Heart right ventricle (tissue), 16 donors: ENCODE measurements around the gene KCTD10. TPM values are rescaled to one million over a fixed set of nuclear protein-coding genes. Genes with fewer than 3 reads are reported as not detected.

Experiments
- ATAC-seq, 8 donors: fragments of 200-7000 bp; cut with Tn5 transposase; one replicate each; pipeline ENCODE4 v1.9.1; 2020; ENCODE audit warnings: mild to moderate bottlenecking in 8 of 8, moderate library complexity in 8 of 8, moderate number of reproducible peaks in 1 of 8
- DNase-seq, 2 donors: peaks; one replicate each; pipeline ENCODE4 v3.0.0-alpha.2; 2020
- H3K27ac ChIP-seq, 10 donors: fragments of 200-600 bp; sonication (generic) in 2 of 10; one replicate each; pipeline versions ENCODE4 v1.5.0 to v1.8.0; 2020 to 2022; ENCODE audit warnings: mild to moderate bottlenecking in 3 of 10
- H3K27me3 ChIP-seq, 7 donors: fragments of 200-600 bp; one replicate each; pipeline ENCODE4 v1.8.0; 2021 to 2022; ENCODE audit warnings: mild to moderate bottlenecking in 2 of 7
- H3K36me3 ChIP-seq, 9 donors: fragments of 200-600 bp; sonication (generic) in 1 of 9; one replicate each; pipeline versions ENCODE4 v1.5.0 to v1.8.0; 2020 to 2022; ENCODE audit warnings: mild to moderate bottlenecking in 2 of 9
- H3K4me1 ChIP-seq, 9 donors: fragments of 200-600 bp; sonication (generic) in 1 of 9; one replicate each; pipeline versions ENCODE4 v1.5.0 to v1.8.0; 2020 to 2022; ENCODE audit warnings: mild to moderate bottlenecking in 4 of 9
- H3K4me3 ChIP-seq, 10 donors: fragments of 200-600 bp; sonication (generic) in 2 of 10; one replicate each; pipeline versions ENCODE4 v1.5.0 to v1.8.0; 2020 to 2022; ENCODE audit warnings: mild to moderate bottlenecking in 7 of 10, moderate library complexity in 2 of 10
- H3K9me3 ChIP-seq, 11 donors: fragments of 200-600 bp in 10 of 11; sonication (generic) in 2 of 11; one replicate each; pipeline versions ENCODE4 v1.5.0 to v1.8.0; 2013 to 2022; ENCODE audit warnings: mild to moderate bottlenecking in 2 of 11, control low read depth in 1 of 11, moderate library complexity in 1 of 11
- WGBS, 2 donors: extraction: QIAGEN DNeasy Blood & Tissue Kit; methylation state at CpG; one replicate each; pipeline ENCODE4 v1.1.7; 2013; ENCODE audit warnings: inconsistent platforms in 1 of 2; 5-methylcytosine and 5-hydroxymethylcytosine counted together
- intact Hi-C, 10 donors: fragments of 100-400 bp; cut with DNase I; formaldehyde crosslinking; loops; one replicate each; pipeline versions ENCODE4 v1.11.1 to v1.14.2; 2022
- polyA plus RNA-seq, 2 donors: library from polyadenylated mRNA; stranded (reverse); fragments of 200-250 nt; gene quantifications; one replicate each; pipeline ENCODE4 v1.2.3, GENCODE V29; 2013
- total RNA-seq, 10 donors: library from RNA; stranded (reverse); fragmentation: NEBNext Ultra II Directional in 3 of 10; extraction: Animal tissue kit (Norgen Biotek cat#: 25700) in 3 of 10; gene quantifications; one replicate each; pipeline versions ENCODE4 v1.2.1 to v1.2.4, GENCODE V29; 2021 to 2023
- TF ChIP-seq, protein P1 (sequence below), 9 donors: fragments of 200-600 bp; sonication (generic) in 2 of 9; IDR thresholded peaks; one replicate each; pipeline versions ENCODE4 v1.5.0 to v1.8.0; 2021 to 2022; ENCODE audit warnings: antibody characterized with exemption in 9 of 9, mild to moderate bottlenecking in 5 of 9, moderate library complexity in 1 of 9
- donor health status: Arrhythmogenic right ventricular cardiomyopathy.
- donor health status: ischemic (EF 13 %, LVEDD 7.1; RV severe dilation, severe dysfunction).
- donor health status: healthy with polysubstance abuse.
- donor health status: DM: no; HTN: yes; CAD: no.
- donor health status: DM: no; HTN: no; CAD: no.
- donor health status: ischemic (EF 25% LVEDD 6.9; RV normal size, moderate dysfunction).
- donor health status: ischemic (EF 25% LVEDD 5.7; RV mildly dilated, moderate dysfunction).
- donor health status: healthy.
- donor health status: DM: yes; HTN: yes; CAD: no.
- donor health status: Ischemic cardiomyopathy.
- donor health status: ischemic (EF 35%, LVEDD 5.7; RV mildly dilated, moderate dysfunction).
- donor health status: nonischemic (EF 11% LVEDD 7.7; RV severe dilation, severe dysfunction).
- donor health status: DM: yes; HTN: yes; CAD: no.
- donor health status: PGD.
- donor health status: ischemic (EF 29% LVEDD 5.4; RV normal size, mild dysfunction).
- donor health status: nonischemic (EF 23%, LVEDD 6.1; RV moderate dilation, normal function).

The KCTD10 gene
- total and polyA plus RNA-seq, 12 donors = 13.6 to 64.9 (median 31.9) TPM

DNA sequence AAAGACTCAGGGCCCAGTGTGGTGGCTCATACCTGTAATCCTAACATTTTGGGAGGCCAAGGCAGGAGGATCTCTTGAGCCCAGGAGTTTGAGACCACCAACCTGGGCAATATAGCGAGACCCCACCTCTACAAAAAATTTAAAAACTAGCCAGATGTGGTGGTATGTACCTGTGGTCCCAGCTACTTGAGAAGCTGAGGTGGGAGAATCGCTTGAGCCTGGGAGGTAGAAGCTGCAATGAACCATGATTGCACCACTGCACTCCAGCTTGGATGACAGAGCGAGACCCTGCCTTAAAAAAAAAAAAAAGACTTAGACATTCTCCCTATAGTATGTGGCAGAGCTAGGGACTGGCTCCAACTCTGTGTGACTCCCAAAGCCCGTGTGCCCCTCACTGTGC is 3.3 kb upstream of the KCTD10 start:
- no peak overlapping the region for H3K27ac ChIP-seq
- no peak for ATAC-seq
- H3K9me3 ChIP-seq = no peaks in the 10 kb centered on the region
- DNase-seq = no peak
- no peaks in the 10 kb centered on the region for H3K27me3 ChIP-seq
- H3K36me3 ChIP-seq = peaks cover 5 to 38% (median 14%) of the 10 kb centered on the region in 9 donors
- WGBS, 2 donors = 97 to 98% methylated on average over 4 of the region's 4 CpGs
- TF ChIP-seq, protein P1, sequence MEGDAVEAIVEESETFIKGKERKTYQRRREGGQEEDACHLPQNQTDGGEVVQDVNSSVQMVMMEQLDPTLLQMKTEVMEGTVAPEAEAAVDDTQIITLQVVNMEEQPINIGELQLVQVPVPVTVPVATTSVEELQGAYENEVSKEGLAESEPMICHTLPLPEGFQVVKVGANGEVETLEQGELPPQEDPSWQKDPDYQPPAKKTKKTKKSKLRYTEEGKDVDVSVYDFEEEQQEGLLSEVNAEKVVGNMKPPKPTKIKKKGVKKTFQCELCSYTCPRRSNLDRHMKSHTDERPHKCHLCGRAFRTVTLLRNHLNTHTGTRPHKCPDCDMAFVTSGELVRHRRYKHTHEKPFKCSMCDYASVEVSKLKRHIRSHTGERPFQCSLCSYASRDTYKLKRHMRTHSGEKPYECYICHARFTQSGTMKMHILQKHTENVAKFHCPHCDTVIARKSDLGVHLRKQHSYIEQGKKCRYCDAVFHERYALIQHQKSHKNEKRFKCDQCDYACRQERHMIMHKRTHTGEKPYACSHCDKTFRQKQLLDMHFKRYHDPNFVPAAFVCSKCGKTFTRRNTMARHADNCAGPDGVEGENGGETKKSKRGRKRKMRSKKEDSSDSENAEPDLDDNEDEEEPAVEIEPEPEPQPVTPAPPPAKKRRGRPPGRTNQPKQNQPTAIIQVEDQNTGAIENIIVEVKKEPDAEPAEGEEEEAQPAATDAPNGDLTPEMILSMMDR (IDR thresholded peaks at IDR 0.05) = no peak
- H3K4me3 ChIP-seq = no peak overlapping the region
- peaks cover 8 to 33% (median 30%) of the 10 kb centered on the region in 9 donors for H3K4me1 ChIP-seq
- intact Hi-C loops = no loop called here

DNA sequence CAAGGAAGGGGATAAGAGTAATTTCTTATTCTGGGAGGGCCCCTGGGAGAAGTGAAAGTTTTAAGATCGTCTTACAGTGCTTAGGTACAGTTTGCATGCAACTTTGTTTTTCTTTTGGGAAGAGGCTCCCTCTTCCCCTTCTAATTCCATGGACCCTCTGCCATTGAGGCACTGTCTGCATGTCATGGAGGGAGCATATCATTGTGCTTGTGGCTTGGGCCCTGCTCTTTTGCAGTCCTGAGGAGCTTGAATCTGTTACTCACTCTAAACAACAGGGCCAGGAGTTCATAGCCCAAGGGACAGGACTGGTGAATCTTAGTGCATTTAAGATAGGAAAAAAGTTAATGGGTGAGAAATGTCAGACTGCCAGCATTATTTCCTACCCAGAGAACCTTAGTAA is 2.7 kb upstream of the KCTD10 start:
- no peaks in the 10 kb centered on the region for H3K9me3 ChIP-seq
- no peak overlapping the region for H3K4me3 ChIP-seq
- H3K36me3 ChIP-seq = peaks cover 0 to 32% (median 10%) of the 10 kb centered on the region in 9 donors
- no peaks in the 10 kb centered on the region for H3K27me3 ChIP-seq
- intact Hi-C loops = loop anchor here in 4 of 10 donors (5.0 kb wide), 2 partner anchors 42 to 47 kb away; no protein-coding TSS in a partner anchor
- WGBS, 2 donors = 64 to 65% methylated on average over 1 of the region's 1 CpG
- H3K27ac ChIP-seq = no peak overlapping the region
- peaks cover 8 to 39% (median 36%) of the 10 kb centered on the region in 9 donors for H3K4me1 ChIP-seq
- TF ChIP-seq, protein P1 (IDR thresholded peaks at IDR 0.05) = no peak
- no peak for DNase-seq
- ATAC-seq = no peak

DNA sequence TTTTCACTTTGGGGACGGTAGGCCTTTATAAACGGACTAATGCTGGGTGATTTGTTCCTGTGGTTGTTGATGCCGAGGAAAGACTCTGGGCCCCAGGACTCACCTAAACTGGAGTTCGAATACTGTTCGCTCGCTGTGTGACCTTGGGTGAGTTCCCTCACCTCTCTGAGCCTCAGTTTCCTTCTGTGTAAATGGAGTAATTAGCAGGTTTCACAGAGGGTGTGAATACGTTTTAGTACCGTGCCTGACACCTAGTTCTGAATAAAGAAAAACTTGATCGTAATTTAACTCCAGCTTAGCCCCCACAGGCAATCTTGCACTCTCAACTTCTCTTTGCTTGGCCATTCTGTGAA is 839 bp upstream of the KCTD10 start:
- peaks cover 8 to 57% (median 51%) of the 10 kb centered on the region in 9 donors for H3K4me1 ChIP-seq
- ATAC-seq = no peak

DNA sequence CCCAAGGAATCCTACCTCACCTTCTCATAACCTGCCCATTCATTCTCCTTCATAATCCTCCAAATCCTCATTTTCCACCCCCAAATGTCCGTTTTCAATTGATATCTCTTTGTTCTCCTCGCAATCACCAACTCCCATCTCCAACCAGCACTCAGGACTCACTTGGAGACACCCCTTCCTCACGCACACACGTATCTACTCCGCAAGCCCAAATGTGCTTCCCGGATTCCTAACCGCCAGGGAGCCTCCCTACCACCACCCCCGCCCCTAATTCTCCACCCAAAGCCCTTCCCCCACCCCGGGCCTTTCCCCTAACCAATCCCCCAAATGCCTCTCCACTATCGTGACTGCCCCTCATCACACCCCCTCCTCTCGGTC is 304 bp downstream of the KCTD10 start:
- Histone ChIP-seq H3K9me3 (no peaks in the 10 kb centered on the region), H3K27ac (peak overlapping the region in 9 of 10 donors; percentile 96 to 100 (median 98)), H3K36me3 (peaks cover 0 to 26% (median 2%) of the 10 kb centered on the region in 9 donors), H3K4me1 (peaks cover 8 to 68% (median 60%) of the 10 kb centered on the region in 9 donors), H3K27me3 (no peaks in the 10 kb centered on the region), H3K4me3 (peak overlapping the region; percentile 73 to 99 (median 88))
- ATAC-seq (peak in 4 of 8 donors; percentile 17 to 23 (median 18)), DNase-seq (no peak)
- intact Hi-C loops = loop anchor here in 9 of 10 donors (1.0 to 5.0 kb wide), 5 partner anchors 9 to 48 kb away; no protein-coding TSS in a partner anchor
- WGBS, 2 donors = 1 to 4% methylated on average over 11 of the region's 11 CpGs
- TF ChIP-seq, protein P1 (IDR thresholded peaks at IDR 0.05) = no peak

More for the DNA sequence above, 839 bp upstream of the KCTD10 start:
- DNase-seq = no peak
- H3K9me3 ChIP-seq = no peaks in the 10 kb centered on the region
- intact Hi-C loops = loop anchor here in 9 of 10 donors (1.0 to 5.0 kb wide), 5 partner anchors 11 to 49 kb away; no protein-coding TSS in a partner anchor
- peak overlapping the region in 9 of 10 donors; percentile 96 to 100 (median 98) for H3K27ac ChIP-seq
- peak overlapping the region; percentile 73 to 99 (median 88) for H3K4me3 ChIP-seq
- TF ChIP-seq, protein P1 (IDR thresholded peaks at IDR 0.05) = no peak
- WGBS, 2 donors = 2% methylated on average over 9 of the region's 9 CpGs
- H3K27me3 ChIP-seq = no peaks in the 10 kb centered on the region
- peaks cover 0 to 26% (median under 1%) of the 10 kb centered on the region in 9 donors for H3K36me3 ChIP-seq
